Fibroblast of mammary gland (primary cell): ENCODE results near the gene SERPINB13.
A peak's percentile ranks its signal among the peaks of the same experiment; 100 is the strongest.
"Not testable (repeated sequence)": the region's sequence is repeated elsewhere in the genome, so short reads cannot be mapped to it uniquely, and the experiment has no call there.

Experiments
- DNase-seq: peaks from one replicate; pipeline ENCODE4 v3.0.0-alpha.2; 2010; ENCODE audit warnings: low read depth
- H3K4me3 ChIP-seq: 2 replicates; pipeline ENCODE4 v1.5.1; 2011; ENCODE audit warnings: low read depth, mild to moderate bottlenecking, low read length, moderate library complexity; ENCODE audit not compliant: control insufficient read depth
- CTCF ChIP-seq: conservative IDR thresholded peaks from 2 replicates; pipeline ENCODE4 v1.5.1; 2011; ENCODE audit warnings: low read depth, low read length, inconsistent platforms; ENCODE audit not compliant: control insufficient read depth, insufficient read depth

Gene SERPINB13

DNA sequence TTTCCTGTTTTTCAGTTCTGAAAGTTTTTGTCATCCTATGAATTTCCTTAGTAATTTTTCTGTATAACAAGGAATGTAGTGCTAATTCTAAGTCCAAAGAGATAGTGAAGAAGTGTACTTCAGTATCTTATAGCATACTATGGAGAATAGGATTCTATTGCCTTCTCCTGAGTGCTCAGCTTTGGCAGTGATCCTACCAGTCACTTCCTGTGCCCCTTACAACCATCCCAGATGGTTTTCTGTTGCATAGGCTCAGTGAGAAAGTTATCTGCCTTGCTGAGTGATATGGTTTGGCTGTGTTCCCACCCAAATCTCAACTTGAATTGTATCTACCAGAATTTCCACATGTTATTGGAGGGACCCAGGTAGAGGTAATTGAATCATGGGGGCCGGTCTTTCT, 57.6 kb downstream of the SERPINB13 start:
- H3K4me3 ChIP-seq, DNase-seq: not testable (repeated sequence)

- no peak for TF ChIP-seq CTCF
- peak; percentile 19 for DNase-seq
- H3K4me3 ChIP-seq = no peak overlapping the region
Observed at GRCh38 chr18:63646936-63647335, 59.8 kb downstream of the SERPINB13 start.

DNA sequence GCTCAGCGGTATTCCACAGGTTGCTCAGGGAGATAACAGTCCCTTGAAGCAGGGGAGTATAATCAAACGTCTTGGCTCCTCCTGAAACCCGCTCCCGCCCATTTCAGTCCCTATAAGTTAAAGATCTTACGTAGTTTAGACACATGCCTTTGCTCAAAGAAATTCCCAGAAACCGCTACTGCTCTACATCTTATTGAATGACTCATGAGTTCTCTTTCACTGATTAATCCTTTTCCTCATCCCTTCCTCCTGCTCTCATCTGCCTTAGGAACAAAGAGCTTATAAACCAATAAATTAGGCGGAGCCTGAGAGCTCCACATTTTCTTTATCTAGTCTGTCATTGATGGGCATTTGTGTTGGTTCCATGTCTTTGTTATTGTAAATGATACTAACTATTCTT, 61.1 kb downstream of the SERPINB13 start:
- DNase-seq = peak; percentile 71
- no peak overlapping the region for H3K4me3 ChIP-seq
- no peak for TF ChIP-seq CTCF
